H1 (cell line): ENCODE results near the gene DYRK1A. TPM values are rescaled to one million over a fixed set of nuclear protein-coding genes. Genes with fewer than 3 reads are reported as not detected.

Source experiments
- ASH2L ChIP-seq: fragments of 200-600, 300-600 bp; sonication (generic); IDR thresholded peaks from one replicate; pipeline ENCODE4 v1.7.1; 2017; ENCODE audit warnings: low read length
- CBX5 ChIP-seq: fragments of 300-800, 300-1000 bp; sonication (generic); IDR thresholded peaks from 2 replicates; pipeline ENCODE4 v1.7.1; 2016; ENCODE audit warnings: antibody characterized with exemption, low read length, low read depth
- EP300 ChIP-seq, 2 experiments: IDR thresholded peaks; 1 replicate in 1 of 2; 2 replicates in 1 of 2; pipeline ENCODE4 v1.6.1; 2011 to 2012; ENCODE audit warnings: low read depth in 2 of 2, low read length in 2 of 2, mild to moderate bottlenecking in 2 of 2, borderline replicate concordance in 1 of 2, inconsistent platforms in 1 of 2, moderate library complexity in 1 of 2
- HDAC2 ChIP-seq, 2 experiments: fragments of 300-600 bp in 1 of 2; sonication (generic) in 1 of 2; IDR thresholded peaks; 2 replicates each; pipeline ENCODE4 v1.6.1; 2011 to 2012; ENCODE audit warnings: low read depth in 2 of 2, low read length in 2 of 2, mild to moderate bottlenecking in 2 of 2, moderate library complexity in 2 of 2, borderline replicate concordance in 1 of 2, inconsistent platforms in 1 of 2
- KDM4A ChIP-seq: IDR thresholded peaks from one replicate; pipeline ENCODE4 v1.7.1; 2012; ENCODE audit warnings: low read depth, mild to moderate bottlenecking, moderate library complexity, low read length, inconsistent platforms; ENCODE audit not compliant: severe bottlenecking
- SIX5 ChIP-seq: IDR thresholded peaks from 2 replicates; pipeline ENCODE4 v1.6.1; 2011; ENCODE audit warnings: mild to moderate bottlenecking, low read depth, low read length
- TCF12 ChIP-seq: IDR thresholded peaks from 2 replicates; pipeline ENCODE4 v1.6.1; 2011; ENCODE audit warnings: low read depth, mild to moderate bottlenecking, low read length
- polyA plus RNA-seq, 7 experiments: library from polyadenylated mRNA; depleted of rRNA in 3 of 7; stranded (reverse) in 5 of 7; unstranded in 2 of 7; fragments of >200 nt in 5 of 7; fragments of 200-250 nt in 2 of 7; gene quantifications; 1 replicate in 5 of 7; 2 replicates in 1 of 7; 4 replicates in 1 of 7; pipeline versions ENCODE4 v1.2.1 to v1.2.3, GENCODE V29; 2011 to 2013; ENCODE audit warnings: missing spikeins in 2 of 7, mixed read lengths in 2 of 7
- total RNA-seq: library from RNA; stranded (reverse); fragmentation: NEBNext Ultra II Directional; extraction: Animal tissue kit (Norgen Biotek cat#: 25700); gene quantifications from 2 replicates; pipeline ENCODE4 v1.2.1, GENCODE V29; 2021
- TF ChIP-seq, protein P1 (sequence below): IDR thresholded peaks from 2 replicates; pipeline ENCODE4 v1.6.1; 2011; ENCODE audit warnings: low read length, improper control_type of control experiment

The DYRK1A gene
- total and polyA plus RNA-seq, 2 of the 8 experiments (the other 6 are each of a cell fraction or from before 2014, with no cell fraction given): 61.1 to 62.2 TPM

DNA sequence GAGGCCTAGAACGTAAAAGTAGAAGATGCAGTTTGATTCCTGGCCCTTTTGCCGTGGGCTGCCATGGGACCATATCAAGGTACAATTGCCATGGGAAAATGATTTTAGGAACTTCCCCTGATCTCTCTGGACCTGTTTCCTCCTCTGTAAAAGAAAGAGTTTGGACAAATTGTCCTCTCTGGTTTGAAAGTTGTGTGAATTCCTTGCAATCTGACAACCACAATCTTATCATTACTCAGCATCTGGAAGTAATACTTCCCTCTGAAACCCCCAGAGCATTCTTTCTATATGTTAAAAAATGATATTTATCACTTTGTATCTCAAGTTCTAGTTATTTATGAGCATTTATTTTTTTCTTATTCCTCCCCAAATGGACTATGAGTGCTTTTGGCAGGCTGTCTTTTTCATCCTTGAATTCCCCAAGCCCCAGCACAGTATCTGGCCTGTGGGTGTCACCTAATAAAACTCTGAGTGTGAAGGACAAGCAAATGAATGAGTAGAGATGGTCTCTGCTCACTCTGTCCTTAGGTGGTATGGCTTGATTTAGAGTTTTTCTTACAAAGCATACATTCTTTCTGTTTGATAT is 181.1 kb downstream of the DYRK1A start (continued):
- TF ChIP-seq, protein P1, sequence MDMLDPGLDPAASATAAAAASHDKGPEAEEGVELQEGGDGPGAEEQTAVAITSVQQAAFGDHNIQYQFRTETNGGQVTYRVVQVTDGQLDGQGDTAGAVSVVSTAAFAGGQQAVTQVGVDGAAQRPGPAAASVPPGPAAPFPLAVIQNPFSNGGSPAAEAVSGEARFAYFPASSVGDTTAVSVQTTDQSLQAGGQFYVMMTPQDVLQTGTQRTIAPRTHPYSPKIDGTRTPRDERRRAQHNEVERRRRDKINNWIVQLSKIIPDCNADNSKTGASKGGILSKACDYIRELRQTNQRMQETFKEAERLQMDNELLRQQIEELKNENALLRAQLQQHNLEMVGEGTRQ: no peak
- TF ChIP-seq HDAC2 (IDR thresholded peaks at IDR 0.05; ENCODE audit: borderline replicate concordance in 1 of 2, low read depth in 2 of 2, low read length in 2 of 2) (no peak), TCF12 (no peak), ASH2L (no peak), SIX5 (no peak), CBX5 (no peak), KDM4A (no peak), EP300 (IDR thresholded peaks at IDR 0.05; ENCODE audit: borderline replicate concordance in 1 of 2, low read depth in 2 of 2, low read length in 2 of 2) (no peak)
